GM18858 (cell line): ENCODE measurements around the gene MAP3K13.

Source experiments
- ATAC-seq: cut with Tn5 transposase; IDR thresholded peaks from one replicate; pipeline ENCODE4 v1.9.1; 2021; ENCODE audit not compliant: unreplicated experiment

Gene MAP3K13

GRCh38 chr3:185362850-185363661 is at the start of gene MAP3K13:
MAP3K13 (plus strand) TSS chr3:185363136; CDS start chr3:185428582, 65,446 bp downstream.
- ATAC-seq: peak; percentile 83

GRCh38 chr3:185313693-185314246 is 49.2 kb upstream of the MAP3K13 start:
- no peak for ATAC-seq

GRCh38 chr3:185316740-185317412 is 46.1 kb upstream of the MAP3K13 start:
- no peak for ATAC-seq

- no peak for ATAC-seq
Observed at GRCh38 chr3:185317674-185318073, 45.3 kb upstream of the MAP3K13 start.

- ATAC-seq: no peak
Observed at GRCh38 chr3:185318141-185318540, 44.8 kb upstream of the MAP3K13 start.

- no peak for ATAC-seq
Observed at GRCh38 chr3:185319801-185320200, 43.1 kb upstream of the MAP3K13 start.

- ATAC-seq: no peak
Observed at GRCh38 chr3:185320949-185321348, 42.0 kb upstream of the MAP3K13 start.

GRCh38 chr3:185322101-185322719 is 40.7 kb upstream of the MAP3K13 start:
- no peak for ATAC-seq

- no peak for ATAC-seq
Observed at GRCh38 chr3:185325946-185326791, 36.8 kb upstream of the MAP3K13 start.

GRCh38 chr3:185327062-185327461 is 35.9 kb upstream of the MAP3K13 start:
- ATAC-seq: no peak

GRCh38 chr3:185328324-185329004 is 34.5 kb upstream of the MAP3K13 start:
- ATAC-seq: no peak

- no peak for ATAC-seq
Observed at GRCh38 chr3:185330238-185330637, 32.7 kb upstream of the MAP3K13 start.

GRCh38 chr3:185330644-185331043 is 32.3 kb upstream of the MAP3K13 start:
- no peak for ATAC-seq

GRCh38 chr3:185332026-185332735 is 30.8 kb upstream of the MAP3K13 start:
- ATAC-seq: peak; percentile 100

GRCh38 chr3:185335799-185336198 is 27.1 kb upstream of the MAP3K13 start:
- ATAC-seq: no peak

GRCh38 chr3:185337231-185337816 is 25.6 kb upstream of the MAP3K13 start:
- no peak for ATAC-seq

- ATAC-seq: no peak
Observed at GRCh38 chr3:185339945-185340344, 23.0 kb upstream of the MAP3K13 start.

GRCh38 chr3:185340751-185341150 is 22.2 kb upstream of the MAP3K13 start:
- no peak for ATAC-seq
